Sigmoid colon (tissue), 7 donors: ENCODE results near the gene UBE2E1. TPM values are rescaled to one million over a fixed set of nuclear protein-coding genes. Genes with fewer than 3 reads are reported as not detected.

Experiments
- DNase-seq: peaks from one replicate; pipeline ENCODE4 v3.0.0-alpha.2; 2019
- H3K27ac ChIP-seq, 4 donors: fragments of 200-600 bp; sonication (generic); one replicate each; pipeline ENCODE4 v1.5.1; 2016 to 2019; ENCODE audit warnings: mild to moderate bottlenecking in 1 of 4
- H3K27me3 ChIP-seq, 3 donors: fragments of 200-600 bp; sonication (generic); one replicate each; pipeline ENCODE4 v1.5.1; 2019; ENCODE audit warnings: mild to moderate bottlenecking in 1 of 3
- H3K36me3 ChIP-seq, 4 donors: fragments of 200-600 bp; sonication (generic); one replicate each; pipeline ENCODE4 v1.5.1; 2016 to 2019
- H3K4me1 ChIP-seq, 4 donors: fragments of 200-600 bp; sonication (generic); one replicate each; pipeline ENCODE4 v1.5.1; 2017 to 2019
- H3K4me3 ChIP-seq, 4 donors: fragments of 200-600 bp; sonication (generic); one replicate each; pipeline ENCODE4 v1.5.1; 2017 to 2019; ENCODE audit warnings: mild to moderate bottlenecking in 2 of 4, moderate library complexity in 1 of 4
- H3K9me3 ChIP-seq, 4 donors: fragments of 200-600 bp in 3 of 4; sonication (generic) in 3 of 4; one replicate each; pipeline versions ENCODE4 v1.5.1 to v1.6.1; 2013 to 2019
- EP300 ChIP-seq, 4 donors: sonication (generic); formaldehyde crosslinking; IDR thresholded peaks; one replicate each; pipeline ENCODE4 v1.6.1; 2017; ENCODE audit warnings: antibody characterized with exemption in 4 of 4
- POLR2A ChIP-seq, 2 donors: fragments of 450-650 bp; IDR thresholded peaks; one replicate each; pipeline ENCODE4 v1.6.1; 2016; ENCODE audit warnings: antibody characterized with exemption in 2 of 2, mild to moderate bottlenecking in 2 of 2, moderate library complexity in 2 of 2
- POLR2AphosphoS5 ChIP-seq, 4 donors: sonication (generic); formaldehyde crosslinking; IDR thresholded peaks; one replicate each; pipeline ENCODE4 v1.6.1; 2017; ENCODE audit warnings: antibody characterized with exemption in 4 of 4
- WGBS, 2 donors: extraction: QIAGEN DNeasy Blood & Tissue Kit; methylation state at CpG; one replicate each; pipeline ENCODE4 v1.1.7; 2013; 5-methylcytosine and 5-hydroxymethylcytosine counted together
- intact Hi-C: fragments of 100-400 bp; cut with DNase I; formaldehyde crosslinking; loops from one replicate; pipeline ENCODE4 v1.15.1; 2023
- polyA plus RNA-seq, 3 donors: library from polyadenylated mRNA; stranded (reverse); fragments of 200-250 nt; gene quantifications; one replicate each; pipeline ENCODE4 v1.2.3, GENCODE V29; 2013
- total RNA-seq, 4 donors: library from RNA; depleted of rRNA; stranded (reverse); fragments of >200 nt; gene quantifications; one replicate each; pipeline ENCODE4 v1.1.0, GENCODE V29; 2016
- TF ChIP-seq, protein P1 (sequence below), 4 experiments: fragments of 450-650 bp in 3 of 4; fragments of 200-600 bp in 1 of 4; IDR thresholded peaks; one replicate each; pipeline ENCODE4 v1.5.1; 2016 to 2019; ENCODE audit warnings: antibody characterized with exemption in 4 of 4, mild to moderate bottlenecking in 3 of 4, moderate library complexity in 2 of 4
- donor health status: healthy with polysubstance abuse.
- donor health status: Bipolar disorder and iron deficiency.
- donor health status: healthy.

UBE2E1 gene
- total and polyA plus RNA-seq, 7 donors: 61.4 to 145 (median 96.4) TPM

DNA sequence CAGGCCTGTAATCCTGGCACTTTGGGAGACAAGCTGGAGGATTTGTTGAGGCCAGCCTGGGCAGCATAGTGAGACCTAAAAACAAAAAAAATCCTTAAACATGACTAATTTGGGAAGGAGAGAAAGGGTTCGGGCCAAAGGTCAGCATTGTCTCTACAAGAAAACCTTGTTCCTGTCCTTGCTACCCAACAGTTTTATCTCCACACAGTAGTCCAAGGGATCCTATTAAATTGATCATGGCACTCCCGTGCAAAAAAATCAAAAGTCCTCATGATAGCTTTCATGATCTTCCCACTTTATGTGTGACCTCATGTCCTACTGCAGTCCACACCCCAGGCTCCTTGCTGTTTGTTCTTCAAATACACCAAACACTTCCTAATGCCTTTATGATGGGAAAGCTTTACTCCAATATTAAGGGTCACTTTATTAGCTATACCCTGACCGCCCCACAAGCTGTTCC lies 115.3 kb downstream of the UBE2E1 start:
- Histone ChIP-seq H3K36me3 (peaks cover 0 to 45% (median 17%) of the 10 kb centered on the region in 4 donors), H3K4me1 (peaks cover 0 to 27% (median 23%) of the 10 kb centered on the region in 4 donors), H3K9me3 (no peaks in the 10 kb centered on the region), H3K27me3 (no peaks in the 10 kb centered on the region), H3K4me3 (no peak overlapping the region), H3K27ac (no peak overlapping the region)
- TF ChIP-seq, protein P1, sequence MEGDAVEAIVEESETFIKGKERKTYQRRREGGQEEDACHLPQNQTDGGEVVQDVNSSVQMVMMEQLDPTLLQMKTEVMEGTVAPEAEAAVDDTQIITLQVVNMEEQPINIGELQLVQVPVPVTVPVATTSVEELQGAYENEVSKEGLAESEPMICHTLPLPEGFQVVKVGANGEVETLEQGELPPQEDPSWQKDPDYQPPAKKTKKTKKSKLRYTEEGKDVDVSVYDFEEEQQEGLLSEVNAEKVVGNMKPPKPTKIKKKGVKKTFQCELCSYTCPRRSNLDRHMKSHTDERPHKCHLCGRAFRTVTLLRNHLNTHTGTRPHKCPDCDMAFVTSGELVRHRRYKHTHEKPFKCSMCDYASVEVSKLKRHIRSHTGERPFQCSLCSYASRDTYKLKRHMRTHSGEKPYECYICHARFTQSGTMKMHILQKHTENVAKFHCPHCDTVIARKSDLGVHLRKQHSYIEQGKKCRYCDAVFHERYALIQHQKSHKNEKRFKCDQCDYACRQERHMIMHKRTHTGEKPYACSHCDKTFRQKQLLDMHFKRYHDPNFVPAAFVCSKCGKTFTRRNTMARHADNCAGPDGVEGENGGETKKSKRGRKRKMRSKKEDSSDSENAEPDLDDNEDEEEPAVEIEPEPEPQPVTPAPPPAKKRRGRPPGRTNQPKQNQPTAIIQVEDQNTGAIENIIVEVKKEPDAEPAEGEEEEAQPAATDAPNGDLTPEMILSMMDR (IDR thresholded peaks at IDR 0.05): no peak
- TF ChIP-seq EP300 (IDR thresholded peaks at IDR 0.05) (no peak), POLR2A (IDR thresholded peaks at IDR 0.05) (no peak), POLR2AphosphoS5 (IDR thresholded peaks at IDR 0.05) (no peak)
- 71 to 84% methylated on average over 3 of the region's 3 CpGs for WGBS, 2 donors
- intact Hi-C loops: no loop called here
- no peak for DNase-seq

DNA sequence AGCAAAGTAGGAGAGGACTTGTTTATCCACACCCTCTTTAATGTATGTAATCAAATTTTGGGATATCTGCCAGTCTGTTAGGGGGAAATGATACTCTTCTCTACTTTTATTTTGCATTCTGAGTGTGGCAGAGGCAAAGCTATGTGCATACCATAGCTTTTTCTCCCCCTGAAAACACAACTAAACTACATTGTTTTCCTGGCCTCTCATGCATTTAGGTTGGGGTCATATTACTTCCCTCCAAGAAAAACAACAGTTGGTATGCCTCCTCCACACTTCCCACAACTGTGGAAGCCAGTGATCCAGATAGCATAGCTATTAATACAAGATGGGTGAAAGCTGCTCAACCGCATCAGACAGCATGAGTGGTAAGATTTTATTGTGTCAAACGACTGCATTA lies 118.0 kb downstream of the UBE2E1 start:
- peaks cover 0 to 15% (median 10%) of the 10 kb centered on the region in 4 donors for H3K4me1 ChIP-seq
- intact Hi-C loops: no loop called here
- no peak for DNase-seq
- no peaks in the 10 kb centered on the region for H3K9me3 ChIP-seq
- no peaks in the 10 kb centered on the region for H3K27me3 ChIP-seq
- WGBS, 2 donors: 67 to 75% methylated on average over 2 of the region's 2 CpGs
- no peak overlapping the region for H3K4me3 ChIP-seq
- TF ChIP-seq, protein P1 (IDR thresholded peaks at IDR 0.05): no peak
- no peak for TF ChIP-seq POLR2AphosphoS5 (IDR thresholded peaks at IDR 0.05)
- TF ChIP-seq POLR2A (IDR thresholded peaks at IDR 0.05): no peak
- no peak for TF ChIP-seq EP300 (IDR thresholded peaks at IDR 0.05)
- no peak overlapping the region for H3K27ac ChIP-seq
- peaks cover 0 to 36% (median 10%) of the 10 kb centered on the region in 4 donors for H3K36me3 ChIP-seq

DNA sequence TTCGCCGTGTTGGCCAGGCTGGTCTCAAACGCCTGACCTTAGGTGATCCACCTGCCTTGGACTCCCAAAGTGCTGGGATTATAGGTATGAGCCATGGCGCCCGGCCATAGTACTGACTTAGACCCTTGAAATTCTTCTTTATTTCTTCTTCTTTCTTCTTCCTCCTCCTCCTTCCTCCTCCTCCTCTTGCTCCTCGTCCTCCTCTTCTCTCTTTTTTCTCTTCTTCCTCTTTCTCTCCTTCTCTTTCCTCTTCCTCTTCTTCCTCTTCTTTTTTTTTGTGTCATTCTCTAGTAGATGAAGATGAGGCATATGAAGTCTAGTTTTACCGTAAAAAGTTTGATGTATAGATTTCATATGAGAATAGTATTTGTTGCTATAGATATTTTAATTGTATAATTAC lies 120.5 kb downstream of the UBE2E1 start:
- no peak overlapping the region for H3K4me3 ChIP-seq
- H3K4me1 ChIP-seq: no peaks in the 10 kb centered on the region
- WGBS, 2 donors: 90 to 93% methylated on average over 7 of the region's 7 CpGs
- no peak for DNase-seq
- intact Hi-C loops: no loop called here
- H3K27me3 ChIP-seq: no peaks in the 10 kb centered on the region
- no peak overlapping the region for H3K27ac ChIP-seq
- peaks cover 0 to 15% (median 0%) of the 10 kb centered on the region in 4 donors for H3K36me3 ChIP-seq
- TF ChIP-seq EP300 (IDR thresholded peaks at IDR 0.05) (no peak), POLR2AphosphoS5 (IDR thresholded peaks at IDR 0.05) (no peak), POLR2A (IDR thresholded peaks at IDR 0.05) (no peak)
- TF ChIP-seq, protein P1 (IDR thresholded peaks at IDR 0.05): no peak
- no peaks in the 10 kb centered on the region for H3K9me3 ChIP-seq

DNA sequence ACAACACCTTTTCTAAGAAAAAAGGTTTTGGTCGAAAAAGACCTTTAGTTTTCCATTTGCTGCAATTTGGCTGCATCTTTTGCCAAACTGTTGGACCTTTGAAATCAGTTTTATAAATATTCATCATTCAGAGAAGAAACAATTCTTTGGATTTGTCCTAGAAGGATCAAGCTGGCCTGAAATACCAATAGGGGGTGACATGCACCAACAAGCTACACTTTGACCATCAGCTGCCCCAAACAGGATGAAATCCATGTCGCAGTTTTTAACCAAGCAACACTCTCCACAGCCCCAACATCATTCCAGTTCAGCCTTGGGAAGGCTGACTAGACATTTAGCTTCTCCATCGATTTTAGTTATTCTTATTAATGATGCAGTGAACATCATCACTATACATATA lies 121.0 kb downstream of the UBE2E1 start:
- peaks cover 0 to 12% (median 0%) of the 10 kb centered on the region in 4 donors for H3K36me3 ChIP-seq
- no peak overlapping the region for H3K27ac ChIP-seq
- WGBS, 2 donors: 92 to 93% methylated on average over 3 of the region's 3 CpGs
- H3K27me3 ChIP-seq: no peaks in the 10 kb centered on the region
- no peak overlapping the region for H3K4me3 ChIP-seq
- no peaks in the 10 kb centered on the region for H3K4me1 ChIP-seq
- DNase-seq: no peak
- TF ChIP-seq EP300 (IDR thresholded peaks at IDR 0.05) (no peak), POLR2A (IDR thresholded peaks at IDR 0.05) (no peak), POLR2AphosphoS5 (IDR thresholded peaks at IDR 0.05) (no peak)
- TF ChIP-seq, protein P1 (IDR thresholded peaks at IDR 0.05): no peak
- H3K9me3 ChIP-seq: no peaks in the 10 kb centered on the region
- intact Hi-C loops: no loop called here

DNA sequence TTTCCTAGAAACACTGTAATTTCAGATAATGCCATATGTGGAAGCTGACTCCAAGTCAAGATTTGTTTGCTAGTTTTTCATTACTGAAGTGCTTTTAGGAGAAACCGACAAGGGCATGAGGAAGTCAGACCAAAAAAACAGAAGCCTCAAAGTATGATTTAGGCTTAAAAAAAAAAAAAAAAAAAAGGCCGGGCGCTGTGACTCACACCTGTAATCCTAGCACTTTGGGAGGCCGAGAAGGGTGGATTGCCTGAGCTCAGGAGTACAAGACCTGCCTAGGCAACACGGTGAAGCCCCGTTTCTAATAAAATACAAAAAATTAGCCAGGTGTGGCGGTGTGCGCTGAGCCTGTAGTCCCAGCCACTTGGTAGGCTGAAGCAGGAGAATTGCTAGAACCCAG lies 122.8 kb downstream of the UBE2E1 start:
- intact Hi-C loops: no loop called here
- TF ChIP-seq POLR2AphosphoS5 (IDR thresholded peaks at IDR 0.05) (no peak), EP300 (IDR thresholded peaks at IDR 0.05) (no peak)
- TF ChIP-seq, protein P1 (IDR thresholded peaks at IDR 0.05): no peak

More for the DNA sequence above, 122.8 kb downstream of the UBE2E1 start:
- Histone ChIP-seq H3K27me3 (no peaks in the 10 kb centered on the region), H3K4me3 (no peak overlapping the region), H3K9me3 (no peaks in the 10 kb centered on the region), H3K27ac (no peak overlapping the region), H3K4me1 (no peaks in the 10 kb centered on the region), H3K36me3 (no peaks in the 10 kb centered on the region)
- WGBS, 2 donors: 20 to 50% methylated on average over 8 of the region's 8 CpGs
- no peak for DNase-seq
